Fibroblast of upper back skin (primary cell): ENCODE results near the gene HPS4.
A peak's percentile ranks its signal among the peaks of the same experiment; 100 is the strongest.

Experiments used
- DNase-seq: peaks from one replicate; pipeline ENCODE4 v3.0.0-alpha.2; 2013

HPS4 gene

DNA sequence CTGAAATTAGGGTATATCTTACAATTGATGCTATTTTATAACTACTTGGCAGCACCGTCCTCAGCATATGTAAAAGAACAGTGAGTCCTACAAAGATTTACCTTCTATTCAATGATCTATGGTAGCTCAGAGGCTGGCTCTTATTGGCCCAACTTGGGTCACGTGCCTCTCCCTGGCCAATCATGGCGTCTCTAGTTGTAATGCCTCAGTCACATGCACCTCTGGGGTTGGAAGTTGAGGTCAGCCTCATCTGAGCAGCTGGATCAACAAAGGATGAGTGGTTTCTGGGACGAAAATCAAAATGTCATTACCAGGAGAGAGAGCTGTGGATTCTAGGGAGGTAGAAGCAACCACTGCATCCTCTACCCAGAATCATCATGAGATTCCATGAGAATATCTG, 77.5 kb downstream of the HPS4 start:
- peak; percentile 58 for DNase-seq

DNA sequence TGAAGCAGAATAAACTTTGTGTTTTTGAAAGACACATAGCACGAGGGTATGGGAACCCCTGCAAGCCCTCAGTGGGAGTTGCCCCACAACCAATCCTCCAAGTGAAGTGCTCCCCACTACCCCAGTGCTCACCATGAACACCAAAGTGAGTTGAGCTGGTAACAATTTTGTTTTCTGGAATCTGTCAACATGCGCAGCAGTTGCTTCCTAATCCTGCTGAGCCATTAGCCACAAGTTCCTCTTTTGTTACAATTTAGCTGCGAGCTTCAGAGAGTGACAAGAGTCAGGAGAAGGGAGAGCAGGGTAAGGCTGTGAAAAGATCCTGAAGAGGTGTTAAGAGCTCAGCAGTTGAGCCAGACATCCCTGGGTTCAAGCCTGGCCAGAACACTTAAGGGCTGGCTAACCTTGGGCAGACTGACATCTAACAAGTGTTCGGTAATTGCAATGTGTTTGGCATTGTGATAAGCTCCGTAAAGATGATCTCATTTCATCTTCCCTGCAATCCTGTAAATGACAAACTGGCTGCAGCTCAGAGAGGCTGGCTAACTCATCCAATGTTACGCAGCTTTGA, 78.6 kb downstream of the HPS4 start:
- no peak for DNase-seq

GRCh38 chr22:26401726-26402125, 81.9 kb downstream of the HPS4 start:
- no peak for DNase-seq
